SK-N-SH treated with all-trans-retinoic acid at 6 μM for 48 hours (cell line): ENCODE measurements around the gene WDFY2.

Experiments
- ATAC-seq: fragments of 200-7000 bp; cut with Tn5 transposase; 3 replicates; pipeline ENCODE4 v1.9.1; 2020; ENCODE audit warnings: mild to moderate bottlenecking, moderate library complexity
- ARNTL ChIP-seq: fragments of 450-650 bp; formaldehyde crosslinking; IDR thresholded peaks from 2 replicates; pipeline ENCODE4 v1.5.0; 2020; ENCODE audit warnings: low read depth, mild to moderate bottlenecking, moderate library complexity, borderline replicate concordance
- CREB5 ChIP-seq: fragments of 250-450 bp; sonication (Bioruptor Pico); IDR thresholded peaks from 2 replicates; pipeline ENCODE4 v1.5.1; 2020; ENCODE audit warnings: low read depth, mild to moderate bottlenecking, moderate library complexity
- CSDC2 ChIP-seq: fragments of 250-450 bp; sonication (Bioruptor Pico); IDR thresholded peaks from 2 replicates; pipeline ENCODE4 v1.5.0; 2020; ENCODE audit warnings: mild to moderate bottlenecking, moderate library complexity
- CSRNP3 ChIP-seq: fragments of 250-450 bp; sonication (Bioruptor Pico); IDR thresholded peaks from 2 replicates; pipeline ENCODE4 v1.5.1; 2021; ENCODE audit warnings: mild to moderate bottlenecking, moderate library complexity
- ESRRG ChIP-seq: fragments of 250-450 bp; sonication (Bioruptor Pico); IDR thresholded peaks from 2 replicates; pipeline ENCODE4 v1.6.1; 2021; ENCODE audit warnings: mild to moderate bottlenecking
- GLIS3 ChIP-seq: fragments of 250-450 bp; sonication (Bioruptor Pico); IDR thresholded peaks from 2 replicates; pipeline ENCODE4 v1.5.0; 2020; ENCODE audit warnings: mild to moderate bottlenecking, moderate library complexity
- OSR1 ChIP-seq: fragments of 250-450 bp; sonication (Bioruptor Pico); IDR thresholded peaks from 2 replicates; pipeline ENCODE4 v1.8.0; 2022; ENCODE audit warnings: moderate library complexity, mild to moderate bottlenecking, inconsistent platforms
- PATZ1 ChIP-seq: fragments of 250-450 bp; sonication (Bioruptor Pico); IDR thresholded peaks from 2 replicates; pipeline ENCODE4 v1.8.0; 2020; ENCODE audit warnings: mild to moderate bottlenecking, moderate library complexity, borderline replicate concordance
- PPARA ChIP-seq: fragments of 250-450 bp; sonication (Bioruptor Pico); IDR thresholded peaks from 2 replicates; pipeline ENCODE4 v1.5.0; 2020; ENCODE audit warnings: mild to moderate bottlenecking, borderline replicate concordance
- SNAI2 ChIP-seq: fragments of 250-450 bp; sonication (Bioruptor Pico); IDR thresholded peaks from 2 replicates; pipeline ENCODE4 v1.5.0; 2020; ENCODE audit warnings: mild to moderate bottlenecking, moderate library complexity
- TCF4 ChIP-seq: fragments of 250-450 bp; sonication (Bioruptor Pico); IDR thresholded peaks from 2 replicates; pipeline ENCODE4 v1.8.0; 2021; ENCODE audit warnings: mild to moderate bottlenecking, moderate library complexity, borderline replicate concordance
- TOX ChIP-seq: fragments of 250-450 bp; sonication (Bioruptor Pico); IDR thresholded peaks from 2 replicates; pipeline ENCODE4 v1.8.0; 2021; ENCODE audit warnings: mild to moderate bottlenecking, moderate library complexity, borderline replicate concordance
- ZC3H10 ChIP-seq: fragments of 250-450 bp; sonication (Bioruptor Pico); IDR thresholded peaks from 2 replicates; pipeline ENCODE4 v1.5.1; 2021; ENCODE audit warnings: mild to moderate bottlenecking, moderate library complexity
- ZFP3 ChIP-seq: fragments of 250-450 bp; sonication (Bioruptor Pico); IDR thresholded peaks from 2 replicates; pipeline ENCODE4 v1.5.0; 2020; ENCODE audit warnings: mild to moderate bottlenecking, moderate library complexity
- ZFP30 ChIP-seq: fragments of 450-650 bp; formaldehyde crosslinking; IDR thresholded peaks from 2 replicates; pipeline ENCODE4 v1.5.0; 2022; ENCODE audit warnings: mild to moderate bottlenecking, moderate library complexity
- ZNF565 ChIP-seq: fragments of 450-650 bp; formaldehyde crosslinking; conservative IDR thresholded peaks from 2 replicates; pipeline ENCODE4 v1.5.0; 2020; ENCODE audit warnings: low read depth, mild to moderate bottlenecking, moderate library complexity
- ZNF70 ChIP-seq: fragments of 450-650 bp; formaldehyde crosslinking; IDR thresholded peaks from 2 replicates; pipeline ENCODE4 v1.5.0; 2020; ENCODE audit warnings: mild to moderate bottlenecking, moderate library complexity
- ZNF8 ChIP-seq: fragments of 450-650 bp; formaldehyde crosslinking; IDR thresholded peaks from 2 replicates; pipeline ENCODE4 v1.5.0; 2020; ENCODE audit warnings: mild to moderate bottlenecking, moderate library complexity

The WDFY2 gene

GRCh38 chr13:51676739-51677138 is 92.5 kb downstream of the WDFY2 start:
- no peak for ATAC-seq
- TF ChIP-seq CSRNP3 (no peak), ZNF565 (CRISPR knock-in tag) (no peak), ZC3H10 (no peak), ZFP30 (no peak), PPARA (CRISPR knock-in tag) (no peak), GLIS3 (CRISPR knock-in tag) (no peak), TCF4 (CRISPR knock-in tag) (no peak), ZNF8 (CRISPR knock-in tag) (no peak), CREB5 (CRISPR knock-in tag) (no peak), ZNF70 (CRISPR knock-in tag) (no peak)

GRCh38 chr13:51678420-51678819 is 94.2 kb downstream of the WDFY2 start:
- TF ChIP-seq ARNTL (CRISPR knock-in tag) = no peak
- TF ChIP-seq ZNF8 (CRISPR knock-in tag) = no peak
- TF ChIP-seq SNAI2 (CRISPR knock-in tag) = no peak
- no peak for ATAC-seq

GRCh38 chr13:51679616-51680015 is 95.4 kb downstream of the WDFY2 start:
- no peak for TF ChIP-seq SNAI2 (CRISPR knock-in tag)
- TF ChIP-seq CREB5 (CRISPR knock-in tag) = no peak
- TF ChIP-seq ZFP3 (CRISPR knock-in tag) = no peak
- TF ChIP-seq PPARA (CRISPR knock-in tag) = no peak
- no peak for TF ChIP-seq TOX (CRISPR knock-in tag)
- TF ChIP-seq OSR1 = no peak
- no peak for TF ChIP-seq PATZ1 (CRISPR knock-in tag)
- TF ChIP-seq, all 23 proteins: peak for 0

GRCh38 chr13:51681037-51681678 is 96.9 kb downstream of the WDFY2 start:
- no peak for TF ChIP-seq TOX (CRISPR knock-in tag)
- no peak for TF ChIP-seq GLIS3 (CRISPR knock-in tag)
- no peak for TF ChIP-seq ZC3H10
- no peak for TF ChIP-seq ESRRG
- no peak for TF ChIP-seq PPARA (CRISPR knock-in tag)
- no peak for TF ChIP-seq ZNF70 (CRISPR knock-in tag)
- no peak for TF ChIP-seq ZNF8 (CRISPR knock-in tag)
- TF ChIP-seq TCF4 (CRISPR knock-in tag) = no peak
- no peak for TF ChIP-seq CSDC2 (CRISPR knock-in tag)
- TF ChIP-seq ZNF565 (CRISPR knock-in tag) = no peak
- TF ChIP-seq PATZ1 (CRISPR knock-in tag) = no peak
- no peak for TF ChIP-seq ZFP30
- TF ChIP-seq, all 23 proteins: peak for 0
- peak; percentile 92 for ATAC-seq

More at GRCh38 chr13:51679616-51680015, 95.4 kb downstream of the WDFY2 start:
- no peak for ATAC-seq
